ENCODE measurements around the gene MANBA.

MANBA gene

GRCh38 chr4:102685768-102686167, 75.0 kb downstream of the MANBA start:
- no peaks in the 10 kb centered on the region for H3K79me2 ChIP-seq (ENCODE audit: control insufficient read depth, low read length)
- H3K4me2 ChIP-seq (ENCODE audit: low read length) = no peak overlapping the region
- H4K20me1 ChIP-seq (ENCODE audit: control insufficient read depth, insufficient read depth, low read depth, low read length) = no peaks in the 10 kb centered on the region
- H3K9me3 ChIP-seq (ENCODE audit: control insufficient read depth, insufficient read depth, low read length) = no peaks in the 10 kb centered on the region
- no peaks in the 10 kb centered on the region for H3K9me2 ChIP-seq (replicated peaks; ENCODE audit: control insufficient read depth, low read length)
- TF ChIP-seq, protein P1, sequence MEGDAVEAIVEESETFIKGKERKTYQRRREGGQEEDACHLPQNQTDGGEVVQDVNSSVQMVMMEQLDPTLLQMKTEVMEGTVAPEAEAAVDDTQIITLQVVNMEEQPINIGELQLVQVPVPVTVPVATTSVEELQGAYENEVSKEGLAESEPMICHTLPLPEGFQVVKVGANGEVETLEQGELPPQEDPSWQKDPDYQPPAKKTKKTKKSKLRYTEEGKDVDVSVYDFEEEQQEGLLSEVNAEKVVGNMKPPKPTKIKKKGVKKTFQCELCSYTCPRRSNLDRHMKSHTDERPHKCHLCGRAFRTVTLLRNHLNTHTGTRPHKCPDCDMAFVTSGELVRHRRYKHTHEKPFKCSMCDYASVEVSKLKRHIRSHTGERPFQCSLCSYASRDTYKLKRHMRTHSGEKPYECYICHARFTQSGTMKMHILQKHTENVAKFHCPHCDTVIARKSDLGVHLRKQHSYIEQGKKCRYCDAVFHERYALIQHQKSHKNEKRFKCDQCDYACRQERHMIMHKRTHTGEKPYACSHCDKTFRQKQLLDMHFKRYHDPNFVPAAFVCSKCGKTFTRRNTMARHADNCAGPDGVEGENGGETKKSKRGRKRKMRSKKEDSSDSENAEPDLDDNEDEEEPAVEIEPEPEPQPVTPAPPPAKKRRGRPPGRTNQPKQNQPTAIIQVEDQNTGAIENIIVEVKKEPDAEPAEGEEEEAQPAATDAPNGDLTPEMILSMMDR (IDR thresholded peaks at IDR 0.05; ENCODE audit: low read depth, low read length, poor library complexity, severe bottlenecking) = no peak
- no peak for TF ChIP-seq EZH2phosphoT487 (IDR thresholded peaks at IDR 0.05; ENCODE audit: borderline replicate concordance, low read length)
- peaks cover 8% of the 10 kb centered on the region for H3K4me1 ChIP-seq (ENCODE audit: control insufficient read depth, low read length)
- 0 out of 2 replicates have a peak, but pooled peaks cover 3% of the 10 kb centered on the region for H3K36me3 ChIP-seq (ENCODE audit: control insufficient read depth, low read length)
- no peaks in the 10 kb centered on the region for H3K27me3 ChIP-seq (ENCODE audit: control insufficient read depth, low read length)
- no peak overlapping the region for H3K27ac ChIP-seq (ENCODE audit: low read depth, low read length)
- no peaks in the 10 kb centered on the region for H3F3A ChIP-seq (ENCODE audit: control insufficient read depth, insufficient read depth)
- H3K4me3 ChIP-seq (ENCODE audit: low read length) = no peak overlapping the region

- no peak overlapping the region for H3K4me3 ChIP-seq (ENCODE audit: low read length)
- no peaks in the 10 kb centered on the region for H3F3A ChIP-seq (ENCODE audit: control insufficient read depth, insufficient read depth)
- no peak overlapping the region for H3K4me2 ChIP-seq (ENCODE audit: low read length)
- H3K9me3 ChIP-seq (ENCODE audit: control insufficient read depth, insufficient read depth, low read length) = no peaks in the 10 kb centered on the region
- H3K9me2 ChIP-seq (replicated peaks; ENCODE audit: control insufficient read depth, low read length) = no peaks in the 10 kb centered on the region
- no peaks in the 10 kb centered on the region for H3K79me2 ChIP-seq (ENCODE audit: control insufficient read depth, low read length)
- H3K36me3 ChIP-seq (ENCODE audit: control insufficient read depth, low read length) = no peaks in the 10 kb centered on the region
- H4K20me1 ChIP-seq (ENCODE audit: control insufficient read depth, insufficient read depth, low read depth, low read length) = no peaks in the 10 kb centered on the region
- H3K27me3 ChIP-seq (ENCODE audit: control insufficient read depth, low read length) = no peaks in the 10 kb centered on the region
- no peak overlapping the region for H3K27ac ChIP-seq (ENCODE audit: low read depth, low read length)
- no peak for TF ChIP-seq EZH2phosphoT487 (IDR thresholded peaks at IDR 0.05; ENCODE audit: borderline replicate concordance, low read length)
- TF ChIP-seq, protein P1 (IDR thresholded peaks at IDR 0.05; ENCODE audit: low read depth, low read length, poor library complexity, severe bottlenecking) = no peak
- peaks cover 8% of the 10 kb centered on the region for H3K4me1 ChIP-seq (ENCODE audit: control insufficient read depth, low read length)
Measured at GRCh38 chr4:102684610-102685052, 76.1 kb downstream of the MANBA start.

DNA sequence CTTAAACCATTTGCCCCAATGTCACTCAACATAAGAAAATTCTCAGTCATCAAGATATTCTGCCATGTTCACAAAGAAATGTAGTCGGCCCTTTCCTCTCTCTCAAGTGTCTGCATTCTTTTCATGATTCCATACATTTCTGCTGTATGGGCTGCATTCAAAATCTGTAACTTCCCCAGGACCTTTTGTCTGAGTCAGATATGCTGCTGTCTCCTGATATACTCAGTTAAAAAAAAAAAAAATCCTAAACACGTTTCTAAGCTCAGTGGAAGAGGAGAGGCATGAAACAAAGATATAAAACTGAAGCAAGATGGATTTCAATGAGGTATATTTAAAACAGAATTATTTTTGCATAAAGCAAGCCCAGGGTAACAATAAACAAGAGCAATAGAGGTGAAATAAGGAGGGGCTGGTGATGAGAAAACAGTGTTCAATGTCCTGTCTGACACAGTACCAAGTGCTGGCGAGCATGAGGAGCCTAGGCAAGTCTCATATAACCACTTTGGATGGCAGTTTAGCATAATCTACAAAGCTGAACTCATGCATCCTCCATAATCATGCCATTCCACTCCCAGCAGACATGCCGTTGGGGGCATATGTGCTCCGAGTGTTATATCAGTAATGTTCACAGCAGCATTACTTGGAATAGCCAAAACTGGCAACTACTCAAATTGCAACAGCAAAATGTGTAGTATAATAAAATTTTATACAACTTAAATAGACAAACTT, 76.7 kb downstream of the MANBA start:
- Histone ChIP-seq H3K27me3 (ENCODE audit: control insufficient read depth, low read length) (no peaks in the 10 kb centered on the region), H3K4me3 (ENCODE audit: low read length) (no peak overlapping the region), H3K4me1 (ENCODE audit: control insufficient read depth, low read length) (peaks cover 8% of the 10 kb centered on the region), H3F3A (ENCODE audit: control insufficient read depth, insufficient read depth) (no peaks in the 10 kb centered on the region), H4K20me1 (ENCODE audit: control insufficient read depth, insufficient read depth, low read depth, low read length) (no peaks in the 10 kb centered on the region), H3K36me3 (ENCODE audit: control insufficient read depth, low read length) (no peaks in the 10 kb centered on the region), H3K4me2 (ENCODE audit: low read length) (no peak overlapping the region), H3K27ac (ENCODE audit: low read depth, low read length) (no peak overlapping the region), H3K9me2 (replicated peaks; ENCODE audit: control insufficient read depth, low read length) (no peaks in the 10 kb centered on the region), H3K9me3 (ENCODE audit: control insufficient read depth, insufficient read depth, low read length) (no peaks in the 10 kb centered on the region), H3K79me2 (ENCODE audit: control insufficient read depth, low read length) (no peaks in the 10 kb centered on the region)
- no peak for TF ChIP-seq EZH2phosphoT487 (IDR thresholded peaks at IDR 0.05; ENCODE audit: borderline replicate concordance, low read length)
- TF ChIP-seq, protein P1 (IDR thresholded peaks at IDR 0.05; ENCODE audit: low read depth, low read length, poor library complexity, severe bottlenecking) = no peak

All from DOHH2 (cell line).